ENCODE data around the gene LRP1B.

The LRP1B gene

DNA sequence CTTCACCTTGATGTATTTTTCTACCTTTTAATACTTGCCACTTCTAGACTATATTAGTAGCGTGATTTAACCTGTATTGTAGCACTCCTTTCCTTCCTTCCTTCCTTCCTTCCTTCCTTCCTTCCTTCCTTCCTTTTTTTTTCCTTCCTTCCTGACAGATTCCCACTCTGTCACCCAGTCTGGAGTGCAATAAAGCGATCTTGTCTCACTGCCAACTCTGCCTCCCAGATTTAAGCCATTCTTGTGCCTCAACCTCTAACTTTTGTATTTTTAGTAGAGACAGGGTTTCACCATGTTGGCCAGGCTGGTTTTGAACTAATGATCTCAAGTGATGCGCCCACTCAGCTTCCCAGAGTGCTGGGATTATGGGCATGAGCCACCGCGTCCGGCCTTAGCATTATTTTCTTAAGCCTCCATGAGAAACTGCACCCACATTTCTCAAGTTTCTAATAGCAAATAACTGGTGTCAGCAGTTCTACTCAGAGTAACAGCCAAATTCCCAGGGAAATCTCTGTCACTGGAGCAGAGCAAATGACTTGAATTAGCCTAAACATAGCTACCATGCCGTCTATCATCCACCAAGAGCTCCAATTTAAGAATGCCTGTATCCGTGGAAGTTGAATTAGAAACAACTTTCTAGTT, 529.2 kb downstream of the LRP1B start:
- DNase-seq (ENCODE audit: low read depth), result no peak
- TF ChIP-seq, protein P1, sequence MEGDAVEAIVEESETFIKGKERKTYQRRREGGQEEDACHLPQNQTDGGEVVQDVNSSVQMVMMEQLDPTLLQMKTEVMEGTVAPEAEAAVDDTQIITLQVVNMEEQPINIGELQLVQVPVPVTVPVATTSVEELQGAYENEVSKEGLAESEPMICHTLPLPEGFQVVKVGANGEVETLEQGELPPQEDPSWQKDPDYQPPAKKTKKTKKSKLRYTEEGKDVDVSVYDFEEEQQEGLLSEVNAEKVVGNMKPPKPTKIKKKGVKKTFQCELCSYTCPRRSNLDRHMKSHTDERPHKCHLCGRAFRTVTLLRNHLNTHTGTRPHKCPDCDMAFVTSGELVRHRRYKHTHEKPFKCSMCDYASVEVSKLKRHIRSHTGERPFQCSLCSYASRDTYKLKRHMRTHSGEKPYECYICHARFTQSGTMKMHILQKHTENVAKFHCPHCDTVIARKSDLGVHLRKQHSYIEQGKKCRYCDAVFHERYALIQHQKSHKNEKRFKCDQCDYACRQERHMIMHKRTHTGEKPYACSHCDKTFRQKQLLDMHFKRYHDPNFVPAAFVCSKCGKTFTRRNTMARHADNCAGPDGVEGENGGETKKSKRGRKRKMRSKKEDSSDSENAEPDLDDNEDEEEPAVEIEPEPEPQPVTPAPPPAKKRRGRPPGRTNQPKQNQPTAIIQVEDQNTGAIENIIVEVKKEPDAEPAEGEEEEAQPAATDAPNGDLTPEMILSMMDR (IDR thresholded peaks at IDR 0.05; ENCODE audit: control insufficient read depth, extremely low read depth, insufficient read depth), result no peak
- no peak overlapping the region for H3K4me3 ChIP-seq (ENCODE audit: low read depth, low read length)

DNA sequence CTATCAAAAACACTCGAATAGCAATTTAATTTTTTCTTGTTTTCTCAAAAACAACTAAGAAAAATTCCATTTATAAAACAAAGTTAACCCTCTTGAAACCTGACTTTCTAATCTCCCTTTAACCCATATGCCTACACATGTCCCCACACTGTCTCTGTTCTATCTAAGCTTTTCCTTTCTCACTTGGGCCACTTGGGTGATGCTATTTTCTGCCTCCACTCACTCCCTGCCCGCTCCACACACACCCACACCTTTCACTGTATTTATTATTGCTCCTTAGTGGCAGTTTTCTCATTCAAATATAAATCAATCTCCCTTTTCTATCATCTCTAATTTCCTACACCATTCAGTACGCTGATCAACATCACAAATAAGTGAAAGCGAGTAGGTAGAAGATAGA, 531.1 kb downstream of the LRP1B start:
- no peak overlapping the region for H3K4me3 ChIP-seq (ENCODE audit: low read depth, low read length)
- TF ChIP-seq, protein P1 (IDR thresholded peaks at IDR 0.05; ENCODE audit: control insufficient read depth, extremely low read depth, insufficient read depth), result no peak
- DNase-seq (ENCODE audit: low read depth), result no peak

DNA sequence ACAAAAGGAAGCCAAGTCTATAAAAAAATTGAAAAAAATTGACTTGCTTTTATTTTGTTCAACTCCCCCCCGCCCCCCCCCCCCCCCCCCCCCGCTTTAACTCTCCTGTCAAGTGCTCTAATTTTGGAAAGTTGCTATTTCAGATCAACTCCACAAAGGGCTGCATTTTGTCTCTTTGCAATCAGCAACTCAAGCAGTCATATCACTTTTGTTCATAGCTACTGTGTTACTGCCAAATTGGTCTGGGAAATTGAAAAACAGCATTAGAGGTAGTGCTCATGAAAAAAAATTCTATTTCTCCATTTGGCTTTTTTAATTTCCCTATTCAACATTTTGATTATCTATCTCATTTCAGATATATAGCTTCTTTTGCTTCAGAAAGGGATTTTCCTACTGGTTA, 531.8 kb downstream of the LRP1B start:
- DNase-seq (ENCODE audit: low read depth), result no peak
- TF ChIP-seq, protein P1 (IDR thresholded peaks at IDR 0.05; ENCODE audit: control insufficient read depth, extremely low read depth, insufficient read depth), result no peak
- no peak overlapping the region for H3K4me3 ChIP-seq (ENCODE audit: low read depth, low read length)

DNA sequence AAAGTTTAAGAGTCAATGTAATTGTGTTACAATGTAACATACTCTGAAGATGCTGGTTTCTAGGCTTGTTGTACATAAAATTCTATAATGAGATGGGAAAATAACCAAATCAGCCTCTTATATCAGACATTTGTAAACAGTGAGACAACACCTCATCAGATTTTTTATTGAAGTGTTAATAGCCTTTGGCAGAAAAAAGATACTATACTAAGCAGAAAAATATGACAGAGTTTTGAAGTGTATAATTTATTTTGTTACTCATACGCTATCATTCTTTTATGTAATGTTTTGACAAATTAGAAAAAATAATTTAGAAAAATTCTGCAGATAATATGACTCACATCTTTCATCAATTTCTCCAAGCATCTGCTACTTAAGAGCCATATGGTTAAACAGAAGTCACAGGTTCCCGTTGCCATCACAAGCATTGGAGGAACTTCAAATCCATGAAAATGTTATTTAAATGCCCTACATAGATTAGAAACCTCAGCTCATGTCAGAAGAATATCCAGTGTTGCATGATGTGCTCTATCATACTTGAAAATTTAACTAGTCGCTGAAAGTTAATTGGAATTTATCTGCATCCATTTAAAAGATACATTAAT, 535.4 kb downstream of the LRP1B start:
- no peak overlapping the region for H3K4me3 ChIP-seq (ENCODE audit: low read depth, low read length)
- TF ChIP-seq, protein P1 (IDR thresholded peaks at IDR 0.05; ENCODE audit: control insufficient read depth, extremely low read depth, insufficient read depth), result no peak
- no peak for DNase-seq (ENCODE audit: low read depth)

DNA sequence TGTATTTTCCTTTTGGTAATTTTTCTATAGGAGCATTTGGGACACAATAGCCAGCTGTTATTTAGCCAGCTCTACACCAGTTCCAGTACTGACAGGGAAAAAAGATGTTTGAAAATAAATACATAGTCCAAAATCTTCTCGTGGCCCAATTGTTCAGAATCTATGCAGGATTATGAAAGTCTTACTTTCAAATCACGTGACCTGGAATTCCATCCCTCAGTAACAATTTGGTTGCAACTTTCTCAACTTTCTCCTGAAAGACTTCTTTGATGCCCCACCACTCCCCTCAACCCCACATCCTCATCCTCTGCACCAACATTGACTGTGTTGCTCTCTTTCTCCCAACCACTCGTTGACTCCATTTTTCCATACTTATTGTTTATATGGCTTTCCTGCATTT, 539.0 kb downstream of the LRP1B start:
- no peak for DNase-seq (ENCODE audit: low read depth)
- no peak overlapping the region for H3K4me3 ChIP-seq (ENCODE audit: low read depth, low read length)
- TF ChIP-seq, protein P1 (IDR thresholded peaks at IDR 0.05; ENCODE audit: control insufficient read depth, extremely low read depth, insufficient read depth), result no peak

DNA sequence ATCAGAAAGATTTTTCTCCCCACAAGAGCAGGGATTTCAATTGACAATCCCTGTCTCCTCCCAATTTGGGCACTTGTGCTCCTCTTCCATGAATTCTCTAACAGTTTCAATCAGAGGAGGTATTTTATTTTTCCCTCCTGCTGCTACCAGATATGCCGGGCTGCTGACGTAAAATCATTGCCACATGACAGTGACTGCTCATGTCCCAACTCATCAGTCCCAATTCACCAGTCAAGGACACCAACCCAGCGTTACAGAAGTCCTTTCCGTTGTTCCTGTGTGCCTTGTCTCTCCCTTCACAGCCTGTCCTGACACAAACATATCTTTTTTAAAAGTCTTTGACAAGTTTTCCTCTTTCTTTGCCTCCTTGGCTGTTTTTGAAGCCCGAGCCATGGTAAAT, 540.2 kb downstream of the LRP1B start:
- TF ChIP-seq, protein P1 (IDR thresholded peaks at IDR 0.05; ENCODE audit: control insufficient read depth, extremely low read depth, insufficient read depth), result no peak
- DNase-seq (ENCODE audit: low read depth), result no peak
- H3K4me3 ChIP-seq (ENCODE audit: low read depth, low read length), result no peak overlapping the region

DNA sequence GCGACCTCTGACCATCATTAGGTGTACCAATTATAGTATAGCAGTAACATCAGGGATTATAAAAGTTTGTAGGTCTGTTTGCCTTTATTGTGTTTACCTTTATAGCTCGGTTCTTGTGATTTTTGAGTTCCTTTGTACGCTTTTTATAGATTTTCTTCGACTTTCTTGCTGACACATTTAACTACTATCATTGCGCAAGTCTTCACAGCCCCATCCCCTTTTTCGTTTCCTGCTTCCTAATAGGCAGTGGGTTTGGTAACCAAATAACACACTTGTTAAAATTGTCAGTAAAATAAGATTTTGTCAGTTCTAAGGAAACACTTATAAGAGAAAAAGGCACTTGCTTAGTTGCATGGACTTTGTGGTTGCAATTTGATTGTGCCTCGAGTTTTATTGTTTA, 541.5 kb downstream of the LRP1B start:
- H3K4me3 ChIP-seq (ENCODE audit: low read depth, low read length), result no peak overlapping the region
- TF ChIP-seq, protein P1 (IDR thresholded peaks at IDR 0.05; ENCODE audit: control insufficient read depth, extremely low read depth, insufficient read depth), result no peak
- no peak for DNase-seq (ENCODE audit: low read depth)

Data from LNCaP clone FGC (cell line).